Retinal pigment epithelial cell (primary cell): ENCODE measurements around the gene ADAP1.

ENCODE experiments used
- DNase-seq: peaks from one replicate; pipeline ENCODE4 v3.0.0-alpha.2; 2010; ENCODE audit warnings: low read depth
- H3K4me3 ChIP-seq: 2 replicates; pipeline ENCODE4 v1.5.1; 2011; ENCODE audit warnings: mild to moderate bottlenecking, low read length, control low read depth, moderate library complexity
- CTCF ChIP-seq: conservative IDR thresholded peaks from 2 replicates; pipeline ENCODE4 v1.5.1; 2011; ENCODE audit warnings: low read depth, low read length, control low read depth, inconsistent platforms

ADAP1 gene

GRCh38 chr7:985915-986741 is 31.6 kb upstream of the ADAP1 start:
- H3K4me3 ChIP-seq: no peak overlapping the region
- TF ChIP-seq CTCF: no peak
- DNase-seq: no peak

- no peak for TF ChIP-seq CTCF
- no peak overlapping the region for H3K4me3 ChIP-seq
- no peak for DNase-seq
Measured at GRCh38 chr7:985127-985416, 30.6 kb upstream of the ADAP1 start.

GRCh38 chr7:984361-985126 is 30.1 kb upstream of the ADAP1 start:
- no peak for TF ChIP-seq CTCF
- DNase-seq: no peak
- H3K4me3 ChIP-seq: no peak overlapping the region

- TF ChIP-seq CTCF: no peak
- no peak for DNase-seq
- H3K4me3 ChIP-seq: no peak overlapping the region
Measured at GRCh38 chr7:983616-984071, 29.2 kb upstream of the ADAP1 start.

GRCh38 chr7:983004-983615 is 28.6 kb upstream of the ADAP1 start, which contains the start of gene CYP2W1:
Gene CYP2W1 (plus strand): TSS chr7:983181. CDS start chr7:983212, 31 bp downstream.
- no peak within 1 kb of the TSS for H3K4me3 ChIP-seq
- DNase-seq: no peak
- no peak for TF ChIP-seq CTCF

GRCh38 chr7:982511-983003 is 28.1 kb upstream of the ADAP1 start:
- DNase-seq: no peak
- H3K4me3 ChIP-seq: no peak overlapping the region
- no peak for TF ChIP-seq CTCF
